Esophagus squamous epithelium (tissue), 5 donors: Measurements from ENCODE around the gene EVA1C. TPM values are rescaled to one million over a fixed set of nuclear protein-coding genes. Genes with fewer than 3 reads are reported as not detected.

Experiments
- DNase-seq: peaks from one replicate; lab custom pipeline; 2025; lab: John Stamatoyannopoulos, UW
- H3K27ac ChIP-seq, 4 donors: fragments of 200-600 bp; sonication (generic); one replicate each; pipeline ENCODE4 v1.5.1; 2016 to 2019; ENCODE audit warnings: mild to moderate bottlenecking in 1 of 4
- H3K27me3 ChIP-seq, 4 donors: fragments of 200-600 bp; sonication (generic); 1 replicate in 3 of 4; 2 replicates in 1 of 4; pipeline versions ENCODE4 v1.5.1 to v1.6.0; 2017 to 2021; ENCODE audit warnings: antibody characterized with exemption in 1 of 4
- H3K36me3 ChIP-seq, 3 donors: fragments of 200-600 bp; sonication (generic); one replicate each; pipeline ENCODE4 v1.5.1; 2016 to 2019
- H3K4me1 ChIP-seq, 3 donors: fragments of 200-600 bp; sonication (generic); one replicate each; pipeline ENCODE4 v1.5.1; 2017 to 2019
- H3K4me3 ChIP-seq, 4 donors: fragments of 200-600 bp; sonication (generic); 1 replicate in 3 of 4; 2 replicates in 1 of 4; pipeline ENCODE4 v1.5.1; 2016 to 2019; ENCODE audit warnings: mild to moderate bottlenecking in 2 of 4, moderate library complexity in 1 of 4
- H3K9me3 ChIP-seq, 3 donors: fragments of 200-600 bp; sonication (generic); one replicate each; pipeline ENCODE4 v1.5.1; 2016 to 2019
- POLR2A ChIP-seq, 4 donors: fragments of 450-650 bp; IDR thresholded peaks; one replicate each; pipeline ENCODE4 v1.6.1; 2017; ENCODE audit warnings: antibody characterized with exemption in 4 of 4, mild to moderate bottlenecking in 4 of 4, moderate library complexity in 3 of 4
- WGBS, 2 donors: methylation state at CpG; one replicate each; pipeline ENCODE4 v1.1.5; 2018; 5-methylcytosine and 5-hydroxymethylcytosine counted together
- intact Hi-C: fragments of 100-400 bp; cut with DNase I; formaldehyde crosslinking; loops from one replicate; pipeline ENCODE4 v1.15.0; 2022
- total RNA-seq, 4 donors: library from RNA; depleted of rRNA; stranded (reverse); fragments of >200 nt; gene quantifications; one replicate each; pipeline ENCODE4 v1.1.0, GENCODE V29; 2016
- TF ChIP-seq, protein P1 (sequence below), 6 experiments: fragments of 450-650 bp in 4 of 6; fragments of 200-600 bp in 2 of 6; sonication (generic) in 2 of 6; IDR thresholded peaks; one replicate each; pipeline ENCODE4 v1.5.1; 2016 to 2019; ENCODE audit warnings: antibody characterized with exemption in 6 of 6, mild to moderate bottlenecking in 4 of 6, moderate library complexity in 4 of 6
- donor health status: DM: yes; HTN: yes; CAD: no.

EVA1C gene
- total RNA-seq, 4 donors from 2014 or later, result 12.7 to 39.9 (median 24.4) TPM

DNA sequence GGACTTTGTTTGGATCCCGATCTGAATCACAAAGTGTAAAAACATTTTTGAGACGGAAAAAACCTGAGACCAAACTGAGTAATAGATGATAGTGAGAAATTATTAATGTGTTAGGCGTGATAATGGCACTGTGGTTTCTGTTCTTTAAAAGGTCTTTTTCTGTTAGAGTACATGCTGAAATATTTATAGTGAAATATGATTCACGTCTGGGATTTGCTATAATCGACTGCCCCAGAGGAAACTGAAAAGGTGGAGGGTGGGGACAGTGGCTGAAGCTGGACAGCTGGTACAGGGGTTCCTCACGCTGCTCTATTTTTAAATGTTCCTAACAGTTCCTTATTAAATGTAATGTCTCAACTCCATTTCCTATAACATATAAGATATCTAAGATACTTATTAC lies 30.9 kb upstream of the EVA1C start:
- WGBS, 2 donors, result 64% methylated on average over 6 of the region's 6 CpGs
- Histone ChIP-seq H3K27me3 (no peaks in the 10 kb centered on the region), H3K4me1 (peaks cover 8 to 40% (median 18%) of the 10 kb centered on the region in 3 donors), H3K9me3 (no peaks in the 10 kb centered on the region), H3K36me3 (peaks cover 21 to 85% (median 41%) of the 10 kb centered on the region in 3 donors), H3K27ac (no peak overlapping the region), H3K4me3 (no peak overlapping the region)
- no peak for TF ChIP-seq POLR2A (IDR thresholded peaks at IDR 0.05)
- TF ChIP-seq, protein P1, sequence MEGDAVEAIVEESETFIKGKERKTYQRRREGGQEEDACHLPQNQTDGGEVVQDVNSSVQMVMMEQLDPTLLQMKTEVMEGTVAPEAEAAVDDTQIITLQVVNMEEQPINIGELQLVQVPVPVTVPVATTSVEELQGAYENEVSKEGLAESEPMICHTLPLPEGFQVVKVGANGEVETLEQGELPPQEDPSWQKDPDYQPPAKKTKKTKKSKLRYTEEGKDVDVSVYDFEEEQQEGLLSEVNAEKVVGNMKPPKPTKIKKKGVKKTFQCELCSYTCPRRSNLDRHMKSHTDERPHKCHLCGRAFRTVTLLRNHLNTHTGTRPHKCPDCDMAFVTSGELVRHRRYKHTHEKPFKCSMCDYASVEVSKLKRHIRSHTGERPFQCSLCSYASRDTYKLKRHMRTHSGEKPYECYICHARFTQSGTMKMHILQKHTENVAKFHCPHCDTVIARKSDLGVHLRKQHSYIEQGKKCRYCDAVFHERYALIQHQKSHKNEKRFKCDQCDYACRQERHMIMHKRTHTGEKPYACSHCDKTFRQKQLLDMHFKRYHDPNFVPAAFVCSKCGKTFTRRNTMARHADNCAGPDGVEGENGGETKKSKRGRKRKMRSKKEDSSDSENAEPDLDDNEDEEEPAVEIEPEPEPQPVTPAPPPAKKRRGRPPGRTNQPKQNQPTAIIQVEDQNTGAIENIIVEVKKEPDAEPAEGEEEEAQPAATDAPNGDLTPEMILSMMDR (IDR thresholded peaks at IDR 0.05), result no peak
- intact Hi-C loops, result no loop called here
- no peak for DNase-seq

DNA sequence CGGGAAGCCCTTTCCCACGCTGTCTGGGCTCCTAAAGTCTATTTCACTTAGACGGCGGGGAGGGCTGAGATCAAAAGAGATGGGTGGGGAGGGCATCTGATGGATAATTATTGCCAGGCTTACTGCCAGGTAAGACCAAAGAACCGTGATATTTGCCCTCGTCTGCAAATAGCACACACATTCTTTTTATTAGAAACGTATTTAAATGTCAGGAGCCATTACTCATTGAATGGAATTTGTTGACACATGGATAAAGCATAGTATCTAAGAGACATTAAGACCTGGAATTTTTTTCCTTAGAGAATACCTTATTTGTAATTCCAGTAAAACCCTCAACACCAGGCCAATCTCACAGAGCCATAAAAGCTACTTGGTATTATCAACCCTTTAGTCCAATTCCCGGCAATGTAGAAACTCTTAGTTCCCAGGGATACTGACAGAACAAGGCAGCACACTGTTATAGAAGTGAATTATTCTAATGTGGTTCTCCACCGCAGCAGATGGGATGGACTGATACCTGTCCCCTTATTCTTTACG lies 30.3 kb upstream of the EVA1C start:
- Histone ChIP-seq H3K36me3 (peaks cover 21 to 79% (median 41%) of the 10 kb centered on the region in 3 donors), H3K27ac (peak overlapping the region in 3 of 4 donors; percentile 8 to 61 (median 51)), H3K4me1 (peaks cover 14 to 46% (median 24%) of the 10 kb centered on the region in 3 donors), H3K27me3 (no peaks in the 10 kb centered on the region), H3K9me3 (no peaks in the 10 kb centered on the region), H3K4me3 (no peak overlapping the region)
- intact Hi-C loops, result no loop called here
- no peak for DNase-seq
- no peak for TF ChIP-seq POLR2A (IDR thresholded peaks at IDR 0.05)
- TF ChIP-seq, protein P1 (IDR thresholded peaks at IDR 0.05), result no peak
- WGBS, 2 donors, result 35 to 42% methylated on average over 7 to 9 of the region's 10 CpGs

DNA sequence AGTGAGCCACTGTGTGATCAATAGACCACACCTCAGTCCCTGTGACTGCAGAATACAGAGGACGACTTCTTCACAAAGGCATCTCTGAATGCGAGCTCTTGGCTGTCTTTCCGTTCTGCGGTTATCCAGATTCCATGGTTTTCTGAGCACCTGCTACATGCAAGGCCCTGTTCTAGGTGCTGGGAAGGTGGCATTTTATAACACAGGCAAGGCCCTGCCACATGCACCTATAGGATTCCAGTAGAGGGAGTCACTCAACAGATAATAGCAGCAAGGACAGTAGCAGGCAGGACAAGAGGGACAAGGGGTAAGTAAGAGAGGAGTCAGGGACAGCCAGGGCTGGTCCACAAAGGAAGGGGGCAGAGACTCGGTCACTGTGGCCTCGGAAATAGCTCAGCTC lies 28.7 kb upstream of the EVA1C start:
- intact Hi-C loops, result no loop called here
- peaks cover 20 to 74% (median 33%) of the 10 kb centered on the region in 3 donors for H3K36me3 ChIP-seq

DNA sequence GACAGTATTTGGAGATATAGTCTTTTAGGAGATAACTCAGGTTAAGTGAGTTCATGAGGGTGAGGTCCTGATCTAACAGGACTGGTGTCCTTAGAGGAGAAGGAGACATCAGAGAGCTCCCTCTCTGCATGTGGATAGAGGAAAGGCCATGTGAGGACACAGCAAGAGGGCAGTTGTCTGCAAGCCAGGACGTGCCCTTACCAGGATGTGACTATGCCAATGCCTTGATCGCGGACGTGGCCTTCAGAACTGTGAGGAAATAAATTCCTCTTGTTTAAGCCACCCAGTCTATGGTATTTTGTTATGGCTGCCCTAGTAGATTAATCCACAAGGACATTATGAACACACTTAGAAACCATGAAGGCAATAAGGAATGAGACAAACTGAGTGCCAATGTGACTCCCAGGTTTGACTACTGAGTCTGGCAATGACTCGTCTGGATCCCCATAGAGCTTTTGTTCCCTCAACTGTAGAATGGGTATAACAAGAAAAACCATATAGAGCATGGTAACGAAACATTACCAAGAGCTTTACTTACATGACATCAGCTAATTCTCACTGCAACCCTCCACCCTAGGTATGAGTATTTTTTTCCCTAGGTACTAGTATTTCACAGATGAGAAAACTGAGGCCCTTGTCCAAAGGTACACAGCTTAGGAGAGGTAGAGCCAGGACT lies 26.2 kb upstream of the EVA1C start:
- H3K9me3 ChIP-seq, result no peaks in the 10 kb centered on the region
- no peak for DNase-seq
- TF ChIP-seq POLR2A (IDR thresholded peaks at IDR 0.05), result no peak
- H3K27me3 ChIP-seq, result no peaks in the 10 kb centered on the region
- H3K4me3 ChIP-seq, result no peak overlapping the region
- peaks cover 13 to 63% (median 28%) of the 10 kb centered on the region in 3 donors for H3K36me3 ChIP-seq
- peak overlapping the region; percentile 11 to 59 (median 44) for H3K27ac ChIP-seq
- intact Hi-C loops, result no loop called here
- 37 to 47% methylated on average over 6 of the region's 6 CpGs for WGBS, 2 donors
- H3K4me1 ChIP-seq, result peaks cover 14 to 73% (median 30%) of the 10 kb centered on the region in 3 donors

More for the DNA sequence above, 28.7 kb upstream of the EVA1C start:
- 88 to 94% methylated on average over 6 of the region's 6 CpGs for WGBS, 2 donors
- H3K4me1 ChIP-seq, result peaks cover 14 to 62% (median 29%) of the 10 kb centered on the region in 3 donors
- DNase-seq, result no peak
- H3K9me3 ChIP-seq, result no peaks in the 10 kb centered on the region
- no peak overlapping the region for H3K4me3 ChIP-seq
- TF ChIP-seq POLR2A (IDR thresholded peaks at IDR 0.05), result no peak
- TF ChIP-seq, protein P1 (IDR thresholded peaks at IDR 0.05), result peak in 1 of 6 experiments; percentile 27
- H3K27me3 ChIP-seq, result no peaks in the 10 kb centered on the region
- H3K27ac ChIP-seq, result no peak overlapping the region

DNA sequence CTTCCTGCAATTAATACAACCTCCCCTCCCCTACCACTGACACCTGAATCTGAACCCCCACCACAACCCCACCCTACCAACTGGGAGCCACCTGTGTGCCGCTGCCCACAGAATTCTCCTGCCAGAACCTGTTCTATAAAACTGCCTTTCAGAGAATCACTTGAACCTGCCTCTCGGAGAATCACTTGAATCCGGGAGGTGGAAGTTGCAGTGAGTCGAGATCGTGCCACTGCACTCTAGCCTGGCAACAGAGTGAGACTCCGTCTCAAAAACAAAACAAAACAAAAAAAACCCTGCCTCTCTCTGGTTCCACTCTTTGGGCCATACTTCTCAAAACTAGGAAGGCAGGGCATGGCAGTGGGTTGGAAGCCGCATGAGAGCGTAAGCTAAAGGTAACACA lies 25.4 kb upstream of the EVA1C start:
- no peak overlapping the region for H3K4me3 ChIP-seq
- intact Hi-C loops, result no loop called here
- no peak for TF ChIP-seq POLR2A (IDR thresholded peaks at IDR 0.05)
- TF ChIP-seq, protein P1 (IDR thresholded peaks at IDR 0.05), result no peak
- WGBS, 2 donors, result 58 to 83% methylated on average over 7 of the region's 8 CpGs
- no peaks in the 10 kb centered on the region for H3K27me3 ChIP-seq
- H3K9me3 ChIP-seq, result no peaks in the 10 kb centered on the region
- DNase-seq, result no peak
- peak overlapping the region in 3 of 4 donors; percentile 44 to 59 (median 44) for H3K27ac ChIP-seq
- peaks cover 13 to 60% (median 25%) of the 10 kb centered on the region in 3 donors for H3K36me3 ChIP-seq
- H3K4me1 ChIP-seq, result peaks cover 19 to 73% (median 35%) of the 10 kb centered on the region in 3 donors
